GM12874 (cell line): ENCODE results near the gene DOC2A.

ENCODE experiments used
- CTCF ChIP-seq: IDR thresholded peaks from 2 replicates; pipeline ENCODE4 v1.5.1; 2011; ENCODE audit warnings: low read depth, mild to moderate bottlenecking, control low read depth, low read length, moderate library complexity; ENCODE audit not compliant: insufficient read depth

Gene DOC2A

GRCh38 chr16:29961479-29962343 lies 49.1 kb downstream of the DOC2A start, which contains the start of gene TMEM219:
TSS of gene TMEM219 (plus strand) at chr16:29962079. CDS start at chr16:29963144, 1,065 bp downstream.
- no peak for TF ChIP-seq CTCF

GRCh38 chr16:29961127-29961478 lies 49.7 kb downstream of the DOC2A start:
- TF ChIP-seq CTCF: no peak

GRCh38 chr16:29959293-29959692 lies 51.5 kb downstream of the DOC2A start:
- no peak for TF ChIP-seq CTCF

GRCh38 chr16:29958756-29959155 lies 52.1 kb downstream of the DOC2A start:
- TF ChIP-seq CTCF: no peak
